Activated naive CD4-positive, alpha-beta T cell (primary cell): ENCODE measurements around the gene DMAP1.
A peak's percentile ranks its signal among the peaks of the same experiment; 100 is the strongest.

Source experiments
- DNase-seq, 4 experiments: peaks; one replicate each; lab custom pipeline; 2025; lab: John Stamatoyannopoulos, UW

DMAP1 gene

GRCh38 chr1:44229435-44230167 is 16.3 kb downstream of the DMAP1 start:
- DNase-seq, result no peak

- no peak for DNase-seq
Observed at GRCh38 chr1:44230796-44231195, 17.5 kb downstream of the DMAP1 start.

- DNase-seq, result no peak
Observed at GRCh38 chr1:44233593-44233992, 20.3 kb downstream of the DMAP1 start.

- no peak for DNase-seq
Observed at GRCh38 chr1:44235808-44236207, 22.5 kb downstream of the DMAP1 start.

GRCh38 chr1:44236490-44237272 is 23.4 kb downstream of the DMAP1 start:
- no peak for DNase-seq

GRCh38 chr1:44237721-44238457 is 24.6 kb downstream of the DMAP1 start:
- DNase-seq, result peak in 2 of 4 experiments; percentile 13 to 29

- DNase-seq, result no peak
Observed at GRCh38 chr1:44238660-44239059, 25.4 kb downstream of the DMAP1 start.

GRCh38 chr1:44239331-44239960 is 26.2 kb downstream of the DMAP1 start:
- no peak for DNase-seq

GRCh38 chr1:44239961-44240371 is 26.7 kb downstream of the DMAP1 start:
- DNase-seq, result no peak

GRCh38 chr1:44240802-44241671 is 27.8 kb downstream of the DMAP1 start:
- no peak for DNase-seq

- no peak for DNase-seq
Observed at GRCh38 chr1:44242746-44243145, 29.5 kb downstream of the DMAP1 start.

- no peak for DNase-seq
Observed at GRCh38 chr1:44243782-44244495, 30.7 kb downstream of the DMAP1 start.

- DNase-seq, result no peak
Observed at GRCh38 chr1:44244986-44245385, 31.7 kb downstream of the DMAP1 start.

- DNase-seq, result no peak
Observed at GRCh38 chr1:44246806-44247205, 33.5 kb downstream of the DMAP1 start.

- DNase-seq, result no peak
Observed at GRCh38 chr1:44249543-44249942, 36.3 kb downstream of the DMAP1 start.

- no peak for DNase-seq
Observed at GRCh38 chr1:44250068-44250781, 37.0 kb downstream of the DMAP1 start.

GRCh38 chr1:44251486-44251885 is 38.2 kb downstream of the DMAP1 start:
- DNase-seq, result no peak

- no peak for DNase-seq
Observed at GRCh38 chr1:44251989-44252671, 38.9 kb downstream of the DMAP1 start.

GRCh38 chr1:44254392-44254910 is 41.2 kb downstream of the DMAP1 start:
- no peak for DNase-seq
